H1 (cell line): ENCODE measurements around the gene ATF7. TPM values are rescaled to one million over a fixed set of nuclear protein-coding genes. Genes with fewer than 3 reads are reported as not detected.

Experiments
- CTCF ChIA-PET: fragments of 300-600 bp; sonication (Branson Sonifier 250); formaldehyde crosslinking; loops from one replicate; lab custom pipeline; 2021; ENCODE audit not compliant: partially characterized antibody; lab: Charles Lee
- POLR2A ChIA-PET: fragments of 300-600 bp; sonication (Branson Sonifier 250); formaldehyde crosslinking; loops from one replicate; lab custom pipeline; 2021; ENCODE audit warnings: inconsistent platforms; ENCODE audit not compliant: partially characterized antibody; lab: Charles Lee
- DNase-seq, 2 experiments: peaks; one replicate each; pipeline versions ENCODE4 v3.0.0 to v3.0.0-alpha.2; 2010 to 2022; ENCODE audit warnings: low spot score in 2 of 2, low read depth in 1 of 2, mixed read lengths in 1 of 2
- FAIRE-seq: peaks from 2 replicates; lab custom pipeline; 2011; peaks lifted over from hg19 to GRCh38; lab: Jason Lieb, UNC
- H2AFZ ChIP-seq: 2 replicates; pipeline ENCODE4 v1.8.1; 2012; ENCODE audit warnings: low read length, inconsistent platforms
- H2AK5ac ChIP-seq: 2 replicates; pipeline ENCODE4 v1.6.1; 2013; ENCODE audit warnings: low read depth, low read length
- H2BK120ac ChIP-seq: replicated peaks from 2 replicates; pipeline ENCODE3; 2013; ENCODE audit warnings: low read depth, low read length, inconsistent platforms
- H2BK12ac ChIP-seq: 2 replicates; pipeline ENCODE4 v1.6.1; 2013; ENCODE audit warnings: low read depth, low read length
- H2BK15ac ChIP-seq: 2 replicates; pipeline ENCODE4 v1.6.1; 2013; ENCODE audit warnings: low read length
- H2BK20ac ChIP-seq: 2 replicates; pipeline ENCODE4 v1.6.1; 2013; ENCODE audit warnings: low read length
- H2BK5ac ChIP-seq: 2 replicates; pipeline ENCODE4 v1.6.1; 2013; ENCODE audit warnings: low read depth, low read length
- H3K14ac ChIP-seq: 2 replicates; pipeline ENCODE4 v1.6.1; 2013; ENCODE audit warnings: inconsistent platforms; ENCODE audit not compliant: insufficient read length
- H3K18ac ChIP-seq: 2 replicates; pipeline ENCODE4 v1.6.1; 2013; ENCODE audit warnings: low read length; ENCODE audit errors: extremely low read depth
- H3K23ac ChIP-seq: 2 replicates; pipeline ENCODE4 v1.6.1; 2013; ENCODE audit warnings: inconsistent platforms; ENCODE audit not compliant: insufficient read length
- H3K23me2 ChIP-seq: 2 replicates; pipeline ENCODE4 v1.6.1; 2013; ENCODE audit warnings: low read depth, low read length
- H3K27ac ChIP-seq: 2 replicates; pipeline ENCODE4 v1.6.1; 2011; ENCODE audit warnings: low read depth, low read length, inconsistent platforms
- H3K27me3 ChIP-seq, 4 experiments: replicated peaks in 1 of 4; 1 replicate in 1 of 4; 2 replicates in 3 of 4; pipeline versions ENCODE4 v1.6.1 to v1.8.1; 2011 to 2013; ENCODE audit warnings: low read length in 3 of 4, mild to moderate bottlenecking in 3 of 4, inconsistent platforms in 2 of 4, mixed read lengths in 2 of 4, moderate library complexity in 1 of 4; ENCODE audit not compliant: control insufficient read depth in 3 of 4, insufficient read depth in 3 of 4; ENCODE audit errors: extremely low read depth in 1 of 4
- H3K36me3 ChIP-seq, 4 experiments: 2 replicates each; pipeline versions ENCODE4 v1.6.1 to v1.8.1; 2011 to 2013; ENCODE audit warnings: mild to moderate bottlenecking in 4 of 4, low read length in 3 of 4, moderate library complexity in 2 of 4, control low read depth in 1 of 4, inconsistent platforms in 1 of 4; ENCODE audit not compliant: insufficient read depth in 4 of 4, control insufficient read depth in 2 of 4
- H3K4ac ChIP-seq: replicated peaks from 2 replicates; pipeline ENCODE3; 2013; ENCODE audit warnings: low read length, low read depth, mixed read lengths, inconsistent platforms; ENCODE audit not compliant: insufficient read length
- H3K4me1 ChIP-seq, 4 experiments: replicated peaks in 1 of 4; 1 replicate in 1 of 4; 2 replicates in 3 of 4; pipeline versions ENCODE4 v1.6.1 to v1.8.1; 2011 to 2013; ENCODE audit warnings: low read length in 3 of 4, inconsistent platforms in 2 of 4, mixed read lengths in 1 of 4; ENCODE audit not compliant: insufficient read depth in 4 of 4, control insufficient read depth in 3 of 4
- H3K4me2 ChIP-seq, 2 experiments: 2 replicates each; pipeline versions ENCODE4 v1.6.1 to v1.8.1; 2011 to 2013; ENCODE audit warnings: low read depth in 2 of 2, low read length in 2 of 2, control low read depth in 1 of 2, inconsistent platforms in 1 of 2, mild to moderate bottlenecking in 1 of 2; ENCODE audit not compliant: insufficient read depth in 1 of 2
- H3K4me3 ChIP-seq, 4 experiments: fragments of 200-600, 300-600 bp in 1 of 4; sonication (generic), shearing (Covaris generic), sonication (Bioruptor Twin) in 1 of 4; 2 replicates each; pipeline versions ENCODE4 v1.5.1 to v1.8.1; 2011 to 2016; ENCODE audit warnings: low read length in 4 of 4, low read depth in 3 of 4, control low read depth in 2 of 4, inconsistent platforms in 2 of 4, mild to moderate bottlenecking in 2 of 4, mixed read lengths in 1 of 4, moderate library complexity in 1 of 4; ENCODE audit not compliant: insufficient read depth in 2 of 4; ENCODE audit errors: extremely low read depth in 1 of 4
- H3K56ac ChIP-seq: replicated peaks from 2 replicates; pipeline ENCODE3; 2013; ENCODE audit warnings: low read depth, mild to moderate bottlenecking, mixed read lengths, low read length, inconsistent platforms; ENCODE audit not compliant: insufficient read length
- H3K79me1 ChIP-seq: 2 replicates; pipeline ENCODE4 v1.6.1; 2013; ENCODE audit warnings: low read depth, low read length, control low read depth
- H3K79me2 ChIP-seq, 2 experiments: 2 replicates each; pipeline versions ENCODE4 v1.6.1 to v1.8.1; 2012 to 2013; ENCODE audit warnings: low read length in 2 of 2, mild to moderate bottlenecking in 2 of 2, inconsistent platforms in 1 of 2; ENCODE audit not compliant: insufficient read depth in 2 of 2, control insufficient read depth in 1 of 2
- H3K9ac ChIP-seq, 4 experiments: replicated peaks in 1 of 4; 1 replicate in 1 of 4; 2 replicates in 3 of 4; pipeline versions ENCODE4 v1.6.1 to v1.8.1; 2011 to 2013; ENCODE audit warnings: low read depth in 3 of 4, low read length in 3 of 4, control low read depth in 2 of 4, mild to moderate bottlenecking in 2 of 4, moderate library complexity in 2 of 4, inconsistent platforms in 1 of 4; ENCODE audit errors: extremely low read depth in 1 of 4
- H3K9me3 ChIP-seq, 2 experiments: 2 replicates each; pipeline versions ENCODE4 v1.6.1 to v1.8.1; 2012 to 2013; ENCODE audit warnings: mild to moderate bottlenecking in 2 of 2, moderate library complexity in 2 of 2, control low read depth in 1 of 2, inconsistent platforms in 1 of 2, low read depth in 1 of 2, low read length in 1 of 2, mixed read lengths in 1 of 2; ENCODE audit not compliant: insufficient read depth in 2 of 2
- H4K20me1 ChIP-seq, 2 experiments: replicated peaks in 1 of 2; 2 replicates each; pipeline versions ENCODE3 to v1.8.1; 2011 to 2013; ENCODE audit warnings: inconsistent platforms in 2 of 2, low read length in 2 of 2, mild to moderate bottlenecking in 1 of 2; ENCODE audit not compliant: insufficient read depth in 2 of 2, control insufficient read depth in 1 of 2
- H4K5ac ChIP-seq: 2 replicates; pipeline ENCODE4 v1.6.1; 2013; ENCODE audit warnings: low read length, low read depth, mixed read lengths, inconsistent platforms; ENCODE audit not compliant: insufficient read length
- H4K8ac ChIP-seq: 2 replicates; pipeline ENCODE4 v1.8.0; 2013; ENCODE audit warnings: mild to moderate bottlenecking, moderate library complexity, low read length, inconsistent platforms; ENCODE audit not compliant: insufficient read depth; ENCODE audit errors: extremely low read depth
- H4K91ac ChIP-seq: replicated peaks from 2 replicates; pipeline ENCODE3; 2013; ENCODE audit warnings: low read length, mixed read lengths, inconsistent platforms; ENCODE audit not compliant: insufficient read length
- BRCA1 ChIP-seq: IDR thresholded peaks from 2 replicates; pipeline ENCODE4 v1.6.1; 2012; ENCODE audit warnings: low read depth, low read length, improper control_type of control experiment
- CBX5 ChIP-seq: fragments of 300-800, 300-1000 bp; sonication (generic); IDR thresholded peaks from 2 replicates; pipeline ENCODE4 v1.7.1; 2016; ENCODE audit warnings: antibody characterized with exemption, low read length, low read depth
- CREB1 ChIP-seq: IDR thresholded peaks from 2 replicates; pipeline ENCODE4 v1.6.1; 2012; ENCODE audit warnings: inconsistent platforms
- CTCF ChIP-seq, 3 experiments: IDR thresholded peaks; 1 replicate in 2 of 3; 2 replicates in 1 of 3; pipeline versions ENCODE4 v1.5.1 to v1.6.1; 2011; ENCODE audit warnings: low read length in 3 of 3, mild to moderate bottlenecking in 3 of 3, inconsistent platforms in 2 of 3, low read depth in 1 of 3, moderate library complexity in 1 of 3; ENCODE audit not compliant: insufficient read depth in 1 of 3; ENCODE audit errors: control extremely low read depth in 1 of 3
- EZH2 ChIP-seq: fragments of 200-600 bp; sonication (generic); IDR thresholded peaks from 2 replicates; pipeline ENCODE4 v1.7.1; 2012; ENCODE audit warnings: low read depth, mild to moderate bottlenecking, moderate library complexity, low read length, inconsistent platforms; ENCODE audit not compliant: severe bottlenecking
- HDAC6 ChIP-seq: IDR thresholded peaks from one replicate; pipeline ENCODE4 v1.7.1; 2012; ENCODE audit warnings: low read depth, mild to moderate bottlenecking, inconsistent platforms, low read length, moderate library complexity
- KDM5A ChIP-seq: fragments of 200-600 bp; IDR thresholded peaks from 2 replicates; pipeline ENCODE4 v1.7.1; 2012; ENCODE audit warnings: mild to moderate bottlenecking, low read length, inconsistent platforms, mixed read lengths
- POU5F1 ChIP-seq: IDR thresholded peaks from 2 replicates; pipeline ENCODE4 v1.6.1; 2011; ENCODE audit warnings: low read depth, mild to moderate bottlenecking, low read length, moderate library complexity
- SIN3A ChIP-seq, 2 experiments: IDR thresholded peaks in 1 of 2; conservative IDR thresholded peaks in 1 of 2; 2 replicates each; pipeline ENCODE4 v1.6.1; 2011 to 2012; ENCODE audit warnings: low read length in 2 of 2, improper control_type of control experiment in 1 of 2, low read depth in 1 of 2, mild to moderate bottlenecking in 1 of 2
- SIRT6 ChIP-seq: IDR thresholded peaks from one replicate; pipeline ENCODE4 v1.7.1; 2012; ENCODE audit warnings: low read length, inconsistent platforms
- WGBS, 2 experiments: shearing (Covaris generic) in 1 of 2; methylation state at CpG; one replicate each; pipeline versions ENCODE4 v1.1.6 to v1.1.7; 2013 to 2015; ENCODE audit warnings: low lambda C conversion rate in 2 of 2, mixed read lengths in 2 of 2, inconsistent platforms in 1 of 2, low coverage in 1 of 2, missing lambda C conversion rate in 1 of 2; ENCODE audit not compliant: insufficient replicate concordance in 2 of 2, insufficient coverage in 1 of 2, insufficient read length in 1 of 2; ENCODE audit errors: extremely low coverage in 1 of 2, missing lambda C conversion rate in 1 of 2; 5-methylcytosine and 5-hydroxymethylcytosine counted together
- polyA plus RNA-seq, 7 experiments: library from polyadenylated mRNA; depleted of rRNA in 3 of 7; stranded (reverse) in 5 of 7; unstranded in 2 of 7; fragments of >200 nt in 5 of 7; fragments of 200-250 nt in 2 of 7; gene quantifications; 1 replicate in 5 of 7; 2 replicates in 1 of 7; 4 replicates in 1 of 7; pipeline versions ENCODE4 v1.2.1 to v1.2.3, GENCODE V29; 2011 to 2013; ENCODE audit warnings: missing spikeins in 2 of 7, mixed read lengths in 2 of 7
- total RNA-seq: library from RNA; stranded (reverse); fragmentation: NEBNext Ultra II Directional; extraction: Animal tissue kit (Norgen Biotek cat#: 25700); gene quantifications from 2 replicates; pipeline ENCODE4 v1.2.1, GENCODE V29; 2021

The ATF7 gene
- total and polyA plus RNA-seq, 2 of the 8 experiments (the other 6 are each of a cell fraction or from before 2014, with no cell fraction given) = 10.1 to 16.6 TPM

GRCh38 chr12:53579545-53579955, 46.6 kb downstream of the ATF7 start:
- Histone ChIP-seq H2BK5ac (no peak overlapping the region), H4K20me1 (no peaks in the 10 kb centered on the region), H3K9ac (no peak overlapping the region), H3K27me3 (no peaks in the 10 kb centered on the region), H2BK12ac (no peak overlapping the region), H3K4me3 (no peak overlapping the region), H4K5ac (no peak overlapping the region), H3K23ac (no peak overlapping the region), H3K79me2 (no peaks in the 10 kb centered on the region), H3K36me3 (no peaks in the 10 kb centered on the region), H3K4ac (no peak overlapping the region), H3K56ac (no peak overlapping the region), H2AFZ (no peak overlapping the region), H3K9me3 (no peaks in the 10 kb centered on the region), H3K4me1 (no peaks in the 10 kb centered on the region), H2BK15ac (no peak overlapping the region), H3K23me2 (no peaks in the 10 kb centered on the region), H3K79me1 (no peaks in the 10 kb centered on the region), H2BK120ac (no peak overlapping the region), H2AK5ac (no peak overlapping the region), H4K8ac (no peak overlapping the region), H4K91ac (no peak overlapping the region), H3K4me2 (no peak overlapping the region), H3K18ac (no peak overlapping the region), H3K14ac (no peak overlapping the region), H3K27ac (no peak overlapping the region), H2BK20ac (no peak overlapping the region)
- CTCF ChIA-PET = interaction anchor here (0.7 kb wide), 1 partner anchor 189 kb away, joined by 4 read pairs; no protein-coding TSS in a partner anchor
- no peak for FAIRE-seq
- no peak for DNase-seq
- TF ChIP-seq KDM5A (no peak), CTCF (IDR thresholded peaks at IDR 0.05; ENCODE audit: control extremely low read depth in 1 of 3, insufficient read depth in 1 of 3, low read depth in 1 of 3, low read length in 3 of 3) (no peak), POU5F1 (no peak), EZH2 (no peak), SIN3A (conservative IDR thresholded peaks at IDR 0.05 in 1 of 2, IDR thresholded peaks at IDR 0.05 in 1 of 2; ENCODE audit: low read depth in 1 of 2, low read length in 2 of 2) (no peak), CREB1 (no peak), HDAC6 (no peak), CBX5 (no peak), BRCA1 (no peak), SIRT6 (no peak)
- POLR2A ChIA-PET = interaction anchor here (1.4 kb wide), 1 partner anchor 96 kb away, joined by 5 read pairs; the partner anchor contains the start of gene ATP5MC2
- WGBS, 2 experiments = 98% methylated on average over 4 of the region's 5 CpGs; no CpG with 5 or more reads in 1 of the 2 experiments
